GM12878 (cell line): ENCODE results near the gene TLR5. TPM values are rescaled to one million over a fixed set of nuclear protein-coding genes. Genes with fewer than 3 reads are reported as not detected.

ENCODE experiments used
- BCL11A ChIP-seq: IDR thresholded peaks from 2 replicates; pipeline ENCODE4 v1.6.1; 2011; ENCODE audit warnings: low read depth, low read length
- BRCA1 ChIP-seq: IDR thresholded peaks from 2 replicates; pipeline ENCODE4 v1.6.1; 2011; ENCODE audit warnings: low read depth, low read length, improper control_type of control experiment
- CEBPB ChIP-seq, 2 experiments: fragments of 150-350 bp in 1 of 2; IDR thresholded peaks; 2 replicates each; pipeline ENCODE4 v1.6.1; 2012 to 2014; ENCODE audit warnings: low read depth in 2 of 2, low read length in 2 of 2, borderline replicate concordance in 1 of 2, inconsistent platforms in 1 of 2
- DPF2 ChIP-seq: fragments of 450-650 bp; IDR thresholded peaks from 2 replicates; pipeline ENCODE4 v1.6.1; 2017; ENCODE audit warnings: mild to moderate bottlenecking
- EP300 ChIP-seq, 2 experiments: fragments of 150-350 bp in 1 of 2; IDR thresholded peaks; 2 replicates each; pipeline ENCODE4 v1.6.1; 2011 to 2012; ENCODE audit warnings: low read depth in 2 of 2, low read length in 2 of 2, borderline replicate concordance in 1 of 2, improper control_type of control experiment in 1 of 2, inconsistent platforms in 1 of 2; ENCODE audit not compliant: control insufficient read depth in 1 of 2
- GATAD2B ChIP-seq: fragments of 450-650 bp; conservative IDR thresholded peaks from 2 replicates; pipeline ENCODE4 v1.6.1; 2017; ENCODE audit warnings: low read depth, mild to moderate bottlenecking, moderate library complexity
- HDAC2 ChIP-seq: fragments of 200-600 bp; sonication (generic); IDR thresholded peaks from 2 replicates; pipeline ENCODE4 v1.6.1; 2017
- IKZF2 ChIP-seq, 2 experiments: fragments of 450-650 bp; IDR thresholded peaks; 2 replicates each; pipeline ENCODE4 v1.6.1; 2017; ENCODE audit warnings: mild to moderate bottlenecking in 2 of 2, moderate library complexity in 2 of 2
- IRF4 ChIP-seq: IDR thresholded peaks from 2 replicates; pipeline ENCODE4 v1.6.1; 2011; ENCODE audit warnings: low read depth, low read length
- MAX ChIP-seq: IDR thresholded peaks from 2 replicates; pipeline ENCODE4 v1.6.1; 2012; ENCODE audit warnings: low read depth, low read length, improper control_type of control experiment
- MEF2A ChIP-seq: IDR thresholded peaks from 2 replicates; pipeline ENCODE4 v1.6.1; 2011; ENCODE audit warnings: low read depth, mild to moderate bottlenecking, low read length, moderate library complexity; ENCODE audit not compliant: insufficient read depth
- MXI1 ChIP-seq: fragments of 150-350 bp; IDR thresholded peaks from 2 replicates; pipeline ENCODE4 v1.6.1; 2011; ENCODE audit warnings: low read depth, mild to moderate bottlenecking, inconsistent platforms, low read length, improper control_type of control experiment
- POLR2AphosphoS5 ChIP-seq: IDR thresholded peaks from 2 replicates; pipeline ENCODE4 v1.6.1; 2011; ENCODE audit warnings: mild to moderate bottlenecking, low read length, inconsistent platforms
- RB1 ChIP-seq: fragments of 450-650 bp; formaldehyde crosslinking; IDR thresholded peaks from 2 replicates; pipeline ENCODE4 v1.6.1; 2017; ENCODE audit warnings: mild to moderate bottlenecking, borderline replicate concordance
- RELB ChIP-seq: fragments of 450-650 bp; IDR thresholded peaks from 2 replicates; pipeline ENCODE4 v1.6.1; 2017; ENCODE audit warnings: low read depth, mild to moderate bottlenecking, moderate library complexity
- SIX5 ChIP-seq: IDR thresholded peaks from 2 replicates; pipeline ENCODE4 v1.6.1; 2011; ENCODE audit warnings: mild to moderate bottlenecking, low read depth, low read length, moderate library complexity; ENCODE audit not compliant: severe bottlenecking
- SKIL ChIP-seq: fragments of 450-650 bp; IDR thresholded peaks from 2 replicates; pipeline ENCODE4 v1.6.1; 2017; ENCODE audit warnings: mild to moderate bottlenecking, low read depth, inconsistent platforms; ENCODE audit not compliant: poor library complexity, severe bottlenecking
- SMARCA5 ChIP-seq: fragments of 450-650 bp; IDR thresholded peaks from 2 replicates; pipeline ENCODE4 v1.6.1; 2017; ENCODE audit warnings: mild to moderate bottlenecking
- SMC3 ChIP-seq: IDR thresholded peaks from 2 replicates; pipeline ENCODE4 v1.6.1; 2011; ENCODE audit warnings: low read length, improper control_type of control experiment, borderline replicate concordance
- SP1 ChIP-seq: IDR thresholded peaks from one replicate; pipeline ENCODE4 v1.6.1; 2011; ENCODE audit warnings: low read depth, low read length
- TCF12 ChIP-seq: IDR thresholded peaks from 2 replicates; pipeline ENCODE4 v1.6.1; 2011; ENCODE audit warnings: low read depth, mild to moderate bottlenecking, low read length
- TCF3 ChIP-seq: IDR thresholded peaks from 2 replicates; pipeline ENCODE4 v1.6.1; 2012; ENCODE audit warnings: low read depth, mild to moderate bottlenecking, low read length, borderline replicate concordance; ENCODE audit not compliant: insufficient read depth
- TCF7 ChIP-seq: IDR thresholded peaks from 2 replicates; pipeline ENCODE4 v1.6.1; 2014; ENCODE audit warnings: antibody characterized with exemption, borderline replicate concordance
- WRNIP1 ChIP-seq: IDR thresholded peaks from 2 replicates; pipeline ENCODE4 v1.6.1; 2011; ENCODE audit warnings: low read depth, low read length, improper control_type of control experiment, borderline replicate concordance
- ZNF217 ChIP-seq: fragments of 450-650 bp; IDR thresholded peaks from 2 replicates; pipeline ENCODE4 v1.6.1; 2017; ENCODE audit warnings: antibody characterized with exemption, mild to moderate bottlenecking
- ZNF24 ChIP-seq: fragments of 450-650 bp; IDR thresholded peaks from 2 replicates; pipeline ENCODE4 v1.6.1; 2017; ENCODE audit warnings: antibody characterized with exemption, mild to moderate bottlenecking
- polyA plus RNA-seq, 11 experiments: library from polyadenylated mRNA; depleted of rRNA in 4 of 11; unstranded in 6 of 11; stranded (reverse) in 5 of 11; fragments of >200 nt; fragmentation: Nextera tagmentation in 4 of 11; fragmentation: Illumina TruSeq in 1 of 11; extraction: Ambion mirVana in 4 of 11; extraction: Trizol in 1 of 11; gene quantifications; 1 replicate in 1 of 11; 2 replicates in 10 of 11; pipeline versions ENCODE4 v1.2.1 to v1.2.3, GENCODE V29; 2011 to 2016; ENCODE audit warnings: inconsistent platforms in 2 of 11, missing spikeins in 2 of 11, low read depth in 1 of 11
- total RNA-seq, 4 experiments: library from RNA; depleted of rRNA in 3 of 4; stranded (reverse); fragments of >200 nt in 3 of 4; fragmentation: Illumina TruSeq in 1 of 4; extraction: Trizol in 1 of 4; gene quantifications; 2 replicates each; pipeline versions ENCODE4 v1.2.1 to v1.2.3, GENCODE V29; 2013 to 2021

The TLR5 gene
- total and polyA plus RNA-seq, 10 of the 15 experiments (the other 5 are each of a cell fraction or from before 2014, with no cell fraction given), result 0.34 to 5.3 (median 0.79) TPM

DNA sequence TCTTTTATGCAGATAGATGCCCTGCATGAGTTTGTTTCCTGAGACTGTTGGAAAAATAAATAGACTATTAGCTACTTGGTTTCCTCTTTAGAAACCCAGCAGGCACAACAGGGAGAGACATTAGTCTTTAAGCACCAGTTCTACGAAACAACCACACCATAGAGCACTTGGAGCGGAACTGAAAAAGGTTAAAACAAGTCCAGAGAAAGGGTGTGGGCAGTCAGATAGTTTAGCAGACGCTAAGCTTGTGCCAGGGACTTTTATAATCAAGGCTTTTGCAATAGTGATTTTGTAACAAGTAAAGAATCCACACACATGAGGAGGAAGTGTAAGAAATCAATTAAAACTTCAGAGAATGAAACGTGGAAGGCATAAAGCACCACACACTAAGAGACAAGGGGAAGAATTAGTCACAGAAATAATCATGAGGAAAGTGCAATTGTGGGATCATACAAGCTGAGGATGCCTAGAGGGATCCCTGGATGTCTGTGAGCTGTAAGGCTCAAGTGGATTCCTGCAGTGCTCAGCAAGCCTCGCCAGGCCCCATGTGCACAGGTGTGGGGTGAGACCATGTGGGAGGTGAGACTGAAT is 37.8 kb upstream of the TLR5 start (continued):
- TF ChIP-seq RB1, result no peak
- no peak for TF ChIP-seq BCL11A
- TF ChIP-seq CEBPB (IDR thresholded peaks at IDR 0.05; ENCODE audit: borderline replicate concordance in 1 of 2, low read depth in 2 of 2, low read length in 2 of 2), result no peak
- TF ChIP-seq SIX5, result no peak
- TF ChIP-seq SKIL, result peak; percentile 31
- no peak for TF ChIP-seq TCF3
- no peak for TF ChIP-seq IRF4
- TF ChIP-seq TCF12, result no peak
- no peak for TF ChIP-seq ZNF217
- peak; percentile 65 to 73; a peak in 2 of 4 replicates for TF ChIP-seq IKZF2 (IDR thresholded peaks at IDR 0.05)
- peak; percentile 64 for TF ChIP-seq RELB
- TF ChIP-seq MEF2A, result no peak
- TF ChIP-seq SMC3, result no peak
- peak; percentile 81 for TF ChIP-seq DPF2
- TF ChIP-seq MXI1, result no peak
- TF ChIP-seq SP1, result no peak
- TF ChIP-seq EP300 (IDR thresholded peaks at IDR 0.05; ENCODE audit: borderline replicate concordance in 1 of 2, control insufficient read depth in 1 of 2, low read depth in 2 of 2, low read length in 2 of 2), result peak in 1 of 2 experiments; percentile 68; a peak in 2 of 4 replicates
- TF ChIP-seq WRNIP1, result no peak
- no peak for TF ChIP-seq GATAD2B
- TF ChIP-seq HDAC2, result no peak
- no peak for TF ChIP-seq TCF7
- no peak for TF ChIP-seq POLR2AphosphoS5
- peak; percentile 40; the same call in 1 of the 2 replicates for TF ChIP-seq SMARCA5
- no peak for TF ChIP-seq BRCA1
- TF ChIP-seq ZNF24, result peak; percentile 46; the same call in 1 of the 2 replicates
- TF ChIP-seq MAX, result no peak
